ENCODE results near the gene ERV3-1. TPM values are rescaled to one million over a fixed set of nuclear protein-coding genes. Genes with fewer than 3 reads are reported as not detected.

The ERV3-1 gene
- total RNA-seq, 2 experiments from 2014 or later, result 34.4 to 55.5 TPM

GRCh38 chr7:64997164-64997908, 9.2 kb downstream of the ERV3-1 start:
- intact Hi-C loops (cut with micrococcal nuclease; ENCODE audit: unreplicated experiment), result loop anchor here (10.0 kb wide), 1 partner anchor 467 kb away; no protein-coding TSS in a partner anchor
- Histone ChIP-seq H3K36me3 (ENCODE audit: insufficient read depth, low read length) (peaks cover 75% of the 10 kb centered on the region), H3K4me2 (ENCODE audit: low read length) (no peak overlapping the region), H3K4me1 (ENCODE audit: insufficient read depth, low read length, poor library complexity, severe bottlenecking) (peaks cover 30% of the 10 kb centered on the region), H3K27ac (ENCODE audit: low read depth, low read length, poor library complexity, severe bottlenecking) (no peak overlapping the region), H3K4me3 (ENCODE audit: low read depth, low read length, poor library complexity, severe bottlenecking) (no peak overlapping the region), H4K20me1 (ENCODE audit: insufficient read depth, low read length) (no peaks in the 10 kb centered on the region), H3K9me3 (ENCODE audit: low read length) (peaks cover 34% of the 10 kb centered on the region), H2AFZ (ENCODE audit: low read length) (no peak overlapping the region), H3K9me2 (ENCODE audit: insufficient read depth, low read length) (no peaks in the 10 kb centered on the region), H3K79me2 (ENCODE audit: insufficient read depth, low read depth, low read length) (peaks cover 20% of the 10 kb centered on the region)
- no peak for TF ChIP-seq EZH2phosphoT487 (IDR thresholded peaks at IDR 0.05; ENCODE audit: borderline replicate concordance, low read depth, low read length)
- TF ChIP-seq CTCF (conservative IDR thresholded peaks at IDR 0.05; ENCODE audit: low read length), result no peak
- CTCF ChIA-PET (ENCODE audit: unreplicated experiment), result no interaction called here
- no TSS peak for BruUV-seq (replicated peaks)
- no peak for DNase-seq (ENCODE audit: low spot score)
- POLR2A ChIA-PET, result interaction anchor here (0.5 kb wide), 1 partner anchor 319 kb away, joined by 3 read pairs; no protein-coding TSS in a partner anchor

- no peak for DNase-seq (ENCODE audit: low spot score)
- Histone ChIP-seq H3K4me2 (ENCODE audit: low read length) (no peak overlapping the region), H3K27ac (ENCODE audit: low read depth, low read length, poor library complexity, severe bottlenecking) (no peak overlapping the region), H4K20me1 (ENCODE audit: insufficient read depth, low read length) (no peaks in the 10 kb centered on the region), H3K9me3 (ENCODE audit: low read length) (peaks cover 24% of the 10 kb centered on the region; the same call in 1 of the 2 replicates), H2AFZ (ENCODE audit: low read length) (no peak overlapping the region), H3K4me1 (ENCODE audit: insufficient read depth, low read length, poor library complexity, severe bottlenecking) (peaks cover 29% of the 10 kb centered on the region), H3K36me3 (ENCODE audit: insufficient read depth, low read length) (peaks cover 75% of the 10 kb centered on the region), H3K4me3 (ENCODE audit: low read depth, low read length, poor library complexity, severe bottlenecking) (no peak overlapping the region), H3K9me2 (ENCODE audit: insufficient read depth, low read length) (no peaks in the 10 kb centered on the region), H3K79me2 (ENCODE audit: insufficient read depth, low read depth, low read length) (peaks cover 10% of the 10 kb centered on the region)
- intact Hi-C loops (cut with micrococcal nuclease; ENCODE audit: unreplicated experiment), result loop anchor here (10.0 kb wide), 1 partner anchor 468 kb away; no protein-coding TSS in a partner anchor
- no TSS peak for BruUV-seq (replicated peaks)
- CTCF ChIA-PET (ENCODE audit: unreplicated experiment), result no interaction called here
- POLR2A ChIA-PET, result no interaction called here
- TF ChIP-seq CTCF (conservative IDR thresholded peaks at IDR 0.05; ENCODE audit: low read length), result no peak
- TF ChIP-seq EZH2phosphoT487 (IDR thresholded peaks at IDR 0.05; ENCODE audit: borderline replicate concordance, low read depth, low read length), result no peak
Measured at GRCh38 chr7:64996305-64996704, 10.2 kb downstream of the ERV3-1 start.

- TF ChIP-seq CTCF (conservative IDR thresholded peaks at IDR 0.05; ENCODE audit: low read length) (no peak), EZH2phosphoT487 (IDR thresholded peaks at IDR 0.05; ENCODE audit: borderline replicate concordance, low read depth, low read length) (no peak)
- Histone ChIP-seq H3K9me2 (ENCODE audit: insufficient read depth, low read length) (no peaks in the 10 kb centered on the region), H3K4me3 (ENCODE audit: low read depth, low read length, poor library complexity, severe bottlenecking) (no peak overlapping the region), H3K79me2 (ENCODE audit: insufficient read depth, low read depth, low read length) (no peaks in the 10 kb centered on the region; the same call in 1 of the 2 replicates), H2AFZ (ENCODE audit: low read length) (no peak overlapping the region), H3K4me2 (ENCODE audit: low read length) (no peak overlapping the region), H4K20me1 (ENCODE audit: insufficient read depth, low read length) (no peaks in the 10 kb centered on the region), H3K36me3 (ENCODE audit: insufficient read depth, low read length) (peaks cover 71% of the 10 kb centered on the region), H3K4me1 (ENCODE audit: insufficient read depth, low read length, poor library complexity, severe bottlenecking) (peaks cover 5% of the 10 kb centered on the region), H3K9me3 (ENCODE audit: low read length) (peaks cover 30% of the 10 kb centered on the region), H3K27ac (ENCODE audit: low read depth, low read length, poor library complexity, severe bottlenecking) (no peak overlapping the region)
- intact Hi-C loops (cut with micrococcal nuclease; ENCODE audit: unreplicated experiment), result loop anchor here (10.0 kb wide), 1 partner anchor 471 kb away; no protein-coding TSS in a partner anchor
- no peak for DNase-seq (ENCODE audit: low spot score)
- no TSS peak for BruUV-seq (replicated peaks)
- ChIA-PET CTCF (ENCODE audit: unreplicated experiment) (no interaction called here), POLR2A (interaction anchor here (0.6 to 1.4 kb wide), 3 partner anchors 11 to 87 kb away, joined by 3 read pairs; no protein-coding TSS in a partner anchor)
Measured at GRCh38 chr7:64993901-64994300, 12.6 kb downstream of the ERV3-1 start.

Data from OCI-LY7 (cell line).